CD4-positive, CD25-positive, alpha-beta regulatory T cell (primary cell): ENCODE measurements around the gene KANSL1L. TPM values are rescaled to one million over a fixed set of nuclear protein-coding genes. Genes with fewer than 3 reads are reported as not detected.

ENCODE experiments used
- ATAC-seq, 2 donors: fragments of 150-1000 bp; cut with Tn5 transposase; one replicate each; pipeline ENCODE4 v1.10.0; 2021; ENCODE audit warnings: low read depth in 2 of 2, moderate number of reproducible peaks in 2 of 2, moderate library complexity in 1 of 2
- DNase-seq, 3 donors: peaks; one replicate each; pipeline versions ENCODE4 v3.0.0 to v3.0.0-alpha.2; 2012 to 2022; ENCODE audit warnings: mixed read lengths in 1 of 3
- H3K27ac ChIP-seq: one replicate; pipeline ENCODE4 v1.7.0; 2013; ENCODE audit warnings: mild to moderate bottlenecking, low read length; ENCODE audit not compliant: insufficient read depth, poor library complexity, severe bottlenecking
- H3K27me3 ChIP-seq: one replicate; pipeline ENCODE4 v1.7.0; 2013; ENCODE audit warnings: low read length; ENCODE audit not compliant: control insufficient read depth, insufficient read depth
- H3K36me3 ChIP-seq: one replicate; pipeline ENCODE4 v1.7.0; 2013; ENCODE audit warnings: mild to moderate bottlenecking, low read length, moderate library complexity; ENCODE audit not compliant: control insufficient read depth, insufficient read depth
- H3K4me1 ChIP-seq: 2 replicates; pipeline ENCODE4 v1.7.0; 2013; ENCODE audit warnings: mild to moderate bottlenecking, low read length; ENCODE audit not compliant: insufficient read depth, control insufficient read depth, poor library complexity, severe bottlenecking
- H3K4me3 ChIP-seq: one replicate; pipeline ENCODE4 v1.7.0; 2013; ENCODE audit warnings: low read depth, mild to moderate bottlenecking, low read length, moderate library complexity
- H3K9me3 ChIP-seq, 2 experiments: 1 replicate in 1 of 2; 2 replicates in 1 of 2; pipeline ENCODE4 v1.7.0; 2013; ENCODE audit warnings: low read length in 2 of 2, mild to moderate bottlenecking in 1 of 2, moderate library complexity in 1 of 2; ENCODE audit not compliant: control insufficient read depth in 2 of 2
- H3K27ac Mint-ChIP-seq, 3 donors: one replicate each; pipeline ENCODE4 v1.8.0; 2020 to 2022; ENCODE audit warnings: mild to moderate bottlenecking in 3 of 3, mixed read lengths in 3 of 3, moderate library complexity in 2 of 3
- H3K27me3 Mint-ChIP-seq: one replicate; pipeline ENCODE4 v1.8.0; 2022; ENCODE audit warnings: mild to moderate bottlenecking, mixed read lengths
- H3K36me3 Mint-ChIP-seq: one replicate; pipeline ENCODE4 v1.8.0; 2020; ENCODE audit warnings: mixed read lengths
- H3K4me1 Mint-ChIP-seq, 4 donors: one replicate each; pipeline ENCODE4 v1.8.0; 2020 to 2022; ENCODE audit warnings: mixed read lengths in 4 of 4, mild to moderate bottlenecking in 1 of 4
- H3K4me3 Mint-ChIP-seq, 4 donors: one replicate each; pipeline ENCODE4 v1.8.0; 2020 to 2022; ENCODE audit warnings: mild to moderate bottlenecking in 4 of 4, mixed read lengths in 4 of 4, moderate library complexity in 3 of 4
- H3K9me3 Mint-ChIP-seq, 7 donors: one replicate each; pipeline ENCODE4 v1.8.0; 2020 to 2022; ENCODE audit warnings: mixed read lengths in 7 of 7, mild to moderate bottlenecking in 3 of 7, moderate library complexity in 2 of 7
- polyA plus RNA-seq, 4 donors: library from polyadenylated mRNA; unstranded; fragments of 300-500 nt; fragmentation: Illumina TruSeq; gene quantifications; one replicate each; pipeline ENCODE4 v1.2.3, GENCODE V29; 2021
- total RNA-seq: library from RNA; stranded (reverse); gene quantifications from one replicate; pipeline ENCODE4 v1.2.3, GENCODE V29; 2022

KANSL1L gene
- total RNA-seq, result 7.3 TPM
- polyA plus RNA-seq, result 1 to 10 TPM in 1 of 4 donors, under 1 TPM in 3; 0.49 to 1.2 (median 0.89) TPM

- H3K4me1 ChIP-seq, result peaks cover 22% of the 10 kb centered on the region
- Mint-ChIP-seq H3K9me3 (no peaks in the 10 kb centered on the region), H3K4me1 (peaks cover 21 to 36% (median 23%) of the 10 kb centered on the region in 4 donors), H3K4me3 (peak within 1 kb of the TSS; percentile 96 to 99 (median 98)), H3K27ac (peak within 1 kb of the TSS; percentile 98), H3K27me3 (peaks cover 39% of the 10 kb centered on the region), H3K36me3 (no peaks in the 10 kb centered on the region)
- peak within 1 kb of the TSS; percentile 98 for H3K4me3 ChIP-seq
- no peaks in the 10 kb centered on the region for H3K27me3 ChIP-seq
- peak within 1 kb of the TSS; percentile 92 for H3K27ac ChIP-seq
- H3K9me3 ChIP-seq, result no peaks in the 10 kb centered on the region
- no peaks in the 10 kb centered on the region for H3K36me3 ChIP-seq
- DNase-seq, result peak; percentile 93 to 95 (median 94)
- peak; percentile 87 for ATAC-seq
Measured at GRCh38 chr2:210171309-210172218, at the start of gene KANSL1L. Gene KANSL1L (minus strand): TSS chr2:210171409. CDS start chr2:210154582, 16,827 bp downstream.

- no peak overlapping the region for H3K4me3 Mint-ChIP-seq
- Histone ChIP-seq H3K4me1 (no peaks in the 10 kb centered on the region), H3K36me3 (no peaks in the 10 kb centered on the region), H3K9me3 (no peaks in the 10 kb centered on the region), H3K4me3 (no peak overlapping the region), H3K27ac (no peak overlapping the region), H3K27me3 (no peaks in the 10 kb centered on the region)
- DNase-seq (no peak), ATAC-seq (no peak)
- H3K27me3 Mint-ChIP-seq, result peaks cover 4% of the 10 kb centered on the region
- H3K36me3 Mint-ChIP-seq, result no peaks in the 10 kb centered on the region
- no peaks in the 10 kb centered on the region for H3K4me1 Mint-ChIP-seq
- no peak overlapping the region for H3K27ac Mint-ChIP-seq
- no peaks in the 10 kb centered on the region for H3K9me3 Mint-ChIP-seq
Measured at GRCh38 chr2:210215120-210215519, 43.9 kb upstream of the KANSL1L start.

GRCh38 chr2:210210185-210210584 lies 39.0 kb upstream of the KANSL1L start:
- H3K36me3 ChIP-seq, result no peaks in the 10 kb centered on the region
- ATAC-seq (no peak), DNase-seq (no peak)
- H3K4me1 Mint-ChIP-seq, result no peaks in the 10 kb centered on the region
- peaks cover 23% of the 10 kb centered on the region for H3K27me3 Mint-ChIP-seq
- H3K27me3 ChIP-seq, result no peaks in the 10 kb centered on the region
- H3K4me3 Mint-ChIP-seq, result no peak overlapping the region
- H3K27ac ChIP-seq, result no peak overlapping the region
- no peak overlapping the region for H3K4me3 ChIP-seq
- no peak overlapping the region for H3K27ac Mint-ChIP-seq
- H3K4me1 ChIP-seq, result no peaks in the 10 kb centered on the region
- H3K9me3 ChIP-seq, result no peaks in the 10 kb centered on the region
- H3K9me3 Mint-ChIP-seq, result no peaks in the 10 kb centered on the region
- H3K36me3 Mint-ChIP-seq, result no peaks in the 10 kb centered on the region

- Histone ChIP-seq H3K36me3 (no peaks in the 10 kb centered on the region), H3K27me3 (no peaks in the 10 kb centered on the region), H3K4me3 (no peak overlapping the region), H3K27ac (no peak overlapping the region), H3K9me3 (no peaks in the 10 kb centered on the region), H3K4me1 (no peaks in the 10 kb centered on the region)
- Mint-ChIP-seq H3K27ac (no peak overlapping the region), H3K27me3 (peaks cover 41% of the 10 kb centered on the region), H3K9me3 (no peaks in the 10 kb centered on the region), H3K4me3 (no peak overlapping the region), H3K36me3 (no peaks in the 10 kb centered on the region), H3K4me1 (no peaks in the 10 kb centered on the region)
- DNase-seq (no peak), ATAC-seq (no peak)
Measured at GRCh38 chr2:210207929-210208328, 36.7 kb upstream of the KANSL1L start.

- H3K36me3 Mint-ChIP-seq, result no peaks in the 10 kb centered on the region
- Histone ChIP-seq H3K4me3 (no peak overlapping the region), H3K36me3 (no peaks in the 10 kb centered on the region), H3K9me3 (no peaks in the 10 kb centered on the region), H3K27me3 (no peaks in the 10 kb centered on the region), H3K4me1 (no peaks in the 10 kb centered on the region), H3K27ac (no peak overlapping the region)
- DNase-seq (no peak), ATAC-seq (no peak)
- H3K27me3 Mint-ChIP-seq, result peaks cover 44% of the 10 kb centered on the region
- no peaks in the 10 kb centered on the region for H3K4me1 Mint-ChIP-seq
- no peak overlapping the region for H3K4me3 Mint-ChIP-seq
- H3K27ac Mint-ChIP-seq, result no peak overlapping the region
- H3K9me3 Mint-ChIP-seq, result no peaks in the 10 kb centered on the region
Measured at GRCh38 chr2:210203558-210203957, 32.3 kb upstream of the KANSL1L start.

GRCh38 chr2:210203147-210203546 lies 31.9 kb upstream of the KANSL1L start:
- H3K4me1 ChIP-seq, result no peaks in the 10 kb centered on the region
- H3K4me3 ChIP-seq, result no peak overlapping the region
- ATAC-seq (no peak), DNase-seq (no peak)
- Mint-ChIP-seq H3K4me1 (no peaks in the 10 kb centered on the region), H3K9me3 (no peaks in the 10 kb centered on the region), H3K27ac (no peak overlapping the region), H3K36me3 (no peaks in the 10 kb centered on the region), H3K4me3 (peak overlapping the region in 1 of 4 donors; percentile 28), H3K27me3 (peaks cover 44% of the 10 kb centered on the region)
- H3K27ac ChIP-seq, result no peak overlapping the region
- H3K27me3 ChIP-seq, result no peaks in the 10 kb centered on the region
- H3K36me3 ChIP-seq, result no peaks in the 10 kb centered on the region
- H3K9me3 ChIP-seq, result no peaks in the 10 kb centered on the region

- H3K9me3 ChIP-seq, result no peaks in the 10 kb centered on the region
- H3K36me3 ChIP-seq, result no peaks in the 10 kb centered on the region
- no peak for DNase-seq
- H3K27ac Mint-ChIP-seq, result no peak overlapping the region
- no peak for ATAC-seq
- no peaks in the 10 kb centered on the region for H3K9me3 Mint-ChIP-seq
- peaks cover 4% of the 10 kb centered on the region for H3K27me3 ChIP-seq
- no peaks in the 10 kb centered on the region for H3K4me1 Mint-ChIP-seq
- H3K4me1 ChIP-seq, result no peaks in the 10 kb centered on the region
- peaks cover 55% of the 10 kb centered on the region for H3K27me3 Mint-ChIP-seq
- H3K4me3 ChIP-seq, result no peak overlapping the region
- H3K36me3 Mint-ChIP-seq, result no peaks in the 10 kb centered on the region
- H3K4me3 Mint-ChIP-seq, result no peak overlapping the region
- no peak overlapping the region for H3K27ac ChIP-seq
Measured at GRCh38 chr2:210199854-210200253, 28.6 kb upstream of the KANSL1L start.
